Testis (tissue), 2 donors: ENCODE measurements around the gene GRK5.

ENCODE experiments used
- CTCF ChIP-seq, 3 experiments: fragments of 450-650 bp in 2 of 3; fragments of 200-600 bp in 1 of 3; sonication (generic) in 1 of 3; IDR thresholded peaks; one replicate each; pipeline ENCODE4 v1.5.1; 2016 to 2019; ENCODE audit warnings: antibody characterized with exemption in 3 of 3, mild to moderate bottlenecking in 2 of 3, moderate library complexity in 1 of 3
- POLR2A ChIP-seq: fragments of 450-650 bp; IDR thresholded peaks from one replicate; pipeline ENCODE4 v1.6.1; 2017; ENCODE audit warnings: antibody characterized with exemption, mild to moderate bottlenecking, moderate library complexity

DNA sequence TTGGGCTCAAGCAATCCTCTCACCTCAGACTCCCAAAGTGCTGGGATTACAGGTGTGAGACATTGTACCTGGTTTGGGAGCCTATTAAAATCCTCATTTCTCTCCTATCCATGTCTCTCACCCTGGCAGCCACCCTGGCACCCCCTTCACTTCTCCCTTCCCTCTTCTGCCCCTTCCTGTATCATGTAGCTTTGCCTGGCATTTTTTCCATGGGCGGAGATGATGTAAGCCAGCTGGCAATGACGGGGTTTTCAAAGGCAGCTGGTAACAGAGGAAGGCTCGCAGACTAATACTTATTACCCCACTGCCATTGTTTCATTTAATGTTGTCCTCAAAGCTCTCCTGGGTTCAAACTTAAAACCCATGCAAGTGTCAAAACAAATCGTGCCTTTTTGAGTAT is 273.3 kb downstream of the GRK5 start:
- TF ChIP-seq CTCF (IDR thresholded peaks at IDR 0.05), result no peak
- no peak for TF ChIP-seq POLR2A
